ENCODE data around the gene ALDH3A1. TPM values are rescaled to one million over a fixed set of nuclear protein-coding genes. Genes with fewer than 3 reads are reported as not detected.

ALDH3A1 gene
- total RNA-seq, 1 donor from 2014 or later = 0.84 TPM

DNA sequence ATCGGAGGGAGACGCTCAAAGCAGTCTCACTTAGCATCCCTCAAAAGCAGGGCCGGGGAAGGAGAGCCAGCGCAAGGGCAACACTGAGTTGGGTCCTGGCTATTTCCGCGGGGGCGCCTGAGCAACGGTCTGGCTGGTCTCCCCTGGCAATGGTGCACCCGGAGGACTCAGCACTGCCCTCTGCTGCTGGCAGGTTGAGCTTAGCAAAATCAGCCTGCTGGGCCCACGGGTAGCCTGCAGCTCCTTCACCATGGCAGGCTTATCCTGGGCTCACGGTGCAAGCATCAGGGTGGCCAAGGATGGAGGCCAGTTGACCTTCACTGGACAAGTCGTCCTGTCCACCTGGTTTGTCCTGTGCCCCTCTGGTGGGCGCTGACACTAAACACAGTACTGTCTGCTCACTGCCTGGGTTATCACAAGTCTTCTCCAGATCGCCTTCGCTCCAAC, 14.4 kb upstream of the ALDH3A1 start:
- peak; percentile 28 for DNase-seq (ENCODE audit: low read depth)
- no peak overlapping the region for H3K4me3 ChIP-seq (ENCODE audit: low read depth, low read length)
- H3K27me3 ChIP-seq (ENCODE audit: control insufficient read depth, insufficient read depth, low read length) = peaks cover 15% of the 10 kb centered on the region
- TF ChIP-seq, protein P1, sequence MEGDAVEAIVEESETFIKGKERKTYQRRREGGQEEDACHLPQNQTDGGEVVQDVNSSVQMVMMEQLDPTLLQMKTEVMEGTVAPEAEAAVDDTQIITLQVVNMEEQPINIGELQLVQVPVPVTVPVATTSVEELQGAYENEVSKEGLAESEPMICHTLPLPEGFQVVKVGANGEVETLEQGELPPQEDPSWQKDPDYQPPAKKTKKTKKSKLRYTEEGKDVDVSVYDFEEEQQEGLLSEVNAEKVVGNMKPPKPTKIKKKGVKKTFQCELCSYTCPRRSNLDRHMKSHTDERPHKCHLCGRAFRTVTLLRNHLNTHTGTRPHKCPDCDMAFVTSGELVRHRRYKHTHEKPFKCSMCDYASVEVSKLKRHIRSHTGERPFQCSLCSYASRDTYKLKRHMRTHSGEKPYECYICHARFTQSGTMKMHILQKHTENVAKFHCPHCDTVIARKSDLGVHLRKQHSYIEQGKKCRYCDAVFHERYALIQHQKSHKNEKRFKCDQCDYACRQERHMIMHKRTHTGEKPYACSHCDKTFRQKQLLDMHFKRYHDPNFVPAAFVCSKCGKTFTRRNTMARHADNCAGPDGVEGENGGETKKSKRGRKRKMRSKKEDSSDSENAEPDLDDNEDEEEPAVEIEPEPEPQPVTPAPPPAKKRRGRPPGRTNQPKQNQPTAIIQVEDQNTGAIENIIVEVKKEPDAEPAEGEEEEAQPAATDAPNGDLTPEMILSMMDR (IDR thresholded peaks at IDR 0.05; ENCODE audit: insufficient read depth, low read length, poor library complexity, severe bottlenecking) = peak; percentile 89
- no peaks in the 10 kb centered on the region for H3K36me3 ChIP-seq (ENCODE audit: control insufficient read depth, insufficient read depth, low read length)

DNA sequence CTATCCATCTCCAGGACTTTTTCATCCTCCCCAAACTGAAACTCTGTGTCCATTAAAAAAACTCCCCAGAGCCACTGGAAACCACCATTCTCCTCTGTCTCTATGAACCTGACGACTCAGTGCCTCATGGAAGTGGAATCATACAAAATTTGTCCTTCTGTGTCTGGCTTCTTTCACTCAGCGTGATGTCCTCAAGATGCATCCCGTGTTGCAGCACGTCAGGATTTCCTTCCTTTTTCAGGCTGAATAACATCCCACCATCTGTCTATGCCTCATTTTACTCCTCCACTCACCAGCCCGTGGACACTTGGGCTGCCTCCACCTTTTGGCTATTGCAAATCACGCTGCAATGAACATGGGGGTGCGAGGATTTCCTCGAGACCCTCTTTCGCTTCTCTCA, 12.6 kb upstream of the ALDH3A1 start:
- TF ChIP-seq, protein P1 (IDR thresholded peaks at IDR 0.05; ENCODE audit: insufficient read depth, low read length, poor library complexity, severe bottlenecking) = no peak
- DNase-seq (ENCODE audit: low read depth) = no peak
- Histone ChIP-seq H3K36me3 (ENCODE audit: control insufficient read depth, insufficient read depth, low read length) (no peaks in the 10 kb centered on the region), H3K27me3 (ENCODE audit: control insufficient read depth, insufficient read depth, low read length) (peaks cover 15% of the 10 kb centered on the region), H3K4me3 (ENCODE audit: low read depth, low read length) (no peak overlapping the region)

DNA sequence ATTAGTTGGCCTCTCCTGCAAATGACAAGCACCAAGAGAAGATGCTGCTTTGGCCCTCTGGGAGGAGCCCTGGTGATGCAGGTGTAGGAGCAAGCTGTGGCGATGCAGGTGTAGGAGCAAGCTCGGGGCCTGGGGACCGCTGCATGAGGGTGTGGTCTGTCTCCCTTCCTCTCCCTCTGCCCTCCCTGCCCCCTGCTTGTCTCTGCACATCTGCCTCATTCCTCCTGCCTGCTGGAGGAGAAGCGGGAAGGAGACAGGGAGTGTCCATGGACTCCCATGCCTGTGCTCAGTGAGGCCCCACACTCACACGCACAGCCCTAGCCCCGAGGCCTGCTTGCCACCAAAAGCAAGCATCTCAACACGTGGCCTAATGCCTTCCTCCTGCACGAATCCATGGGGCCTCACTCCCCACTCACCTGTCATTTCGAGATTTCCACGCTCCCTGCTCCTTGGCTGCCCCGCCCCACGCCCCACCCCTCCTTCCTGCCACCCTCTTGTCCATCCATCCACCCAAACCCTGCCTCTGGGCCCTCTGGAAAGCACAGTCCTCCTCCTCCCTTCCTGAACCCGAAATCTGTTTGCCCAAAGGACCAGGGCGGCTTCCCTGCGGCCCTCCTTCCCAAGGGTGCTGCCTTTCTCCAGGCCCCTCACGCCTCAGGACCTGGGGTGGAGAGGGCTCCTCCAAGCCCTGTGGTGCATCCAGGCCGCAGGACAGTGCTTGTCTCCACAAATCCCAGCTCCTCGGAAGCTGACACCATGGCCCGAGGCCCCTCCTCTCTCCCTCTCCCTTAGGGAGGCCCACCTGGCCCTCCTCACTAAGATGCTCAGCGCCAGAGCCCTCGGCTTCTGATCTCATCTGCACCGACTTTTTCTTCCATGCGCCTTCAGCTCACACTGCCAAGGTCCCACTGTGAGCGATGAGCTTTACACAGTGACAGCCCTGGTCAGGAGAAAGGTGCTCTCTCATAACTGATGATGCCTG, 11.8 kb upstream of the ALDH3A1 start:
- TF ChIP-seq, protein P1 (IDR thresholded peaks at IDR 0.05; ENCODE audit: insufficient read depth, low read length, poor library complexity, severe bottlenecking) = no peak
- Histone ChIP-seq H3K4me3 (ENCODE audit: low read depth, low read length) (no peak overlapping the region), H3K36me3 (ENCODE audit: control insufficient read depth, insufficient read depth, low read length) (no peaks in the 10 kb centered on the region), H3K27me3 (ENCODE audit: control insufficient read depth, insufficient read depth, low read length) (peaks cover 15% of the 10 kb centered on the region)
- DNase-seq (ENCODE audit: low read depth) = no peak

DNA sequence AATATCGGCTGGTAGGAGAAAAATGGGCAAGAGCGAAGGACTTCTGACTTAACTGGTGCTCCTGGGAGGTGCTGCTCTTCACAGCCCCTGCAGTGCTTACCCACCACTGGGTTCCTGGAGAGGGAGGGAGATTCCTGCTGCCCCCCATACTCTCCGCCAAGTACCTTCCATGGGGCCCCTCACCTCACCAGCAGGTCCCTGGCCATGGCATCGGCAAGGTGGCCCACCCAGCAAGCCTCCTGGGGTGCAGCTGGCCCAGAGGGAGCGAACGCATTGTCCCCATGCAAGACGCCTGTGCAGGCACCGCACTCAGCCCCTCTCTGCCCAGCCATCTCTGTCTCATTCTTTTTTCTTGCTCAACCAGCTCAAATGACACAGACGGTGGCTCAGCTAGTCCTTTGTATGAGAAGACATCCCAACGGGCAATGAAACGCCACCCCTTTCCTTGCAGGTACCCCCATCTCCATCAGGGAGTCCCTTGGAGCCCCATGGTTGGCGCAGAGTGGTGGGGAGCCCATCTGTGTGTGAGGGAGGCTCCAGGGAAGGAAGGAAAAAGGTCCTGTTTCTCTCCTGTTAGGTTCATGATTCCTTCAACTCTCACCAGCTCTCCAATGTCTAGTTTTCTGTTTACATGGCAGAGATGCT, 9.6 kb upstream of the ALDH3A1 start:
- TF ChIP-seq, protein P1 (IDR thresholded peaks at IDR 0.05; ENCODE audit: insufficient read depth, low read length, poor library complexity, severe bottlenecking) = no peak
- no peaks in the 10 kb centered on the region for H3K36me3 ChIP-seq (ENCODE audit: control insufficient read depth, insufficient read depth, low read length)
- H3K27me3 ChIP-seq (ENCODE audit: control insufficient read depth, insufficient read depth, low read length) = peaks cover 10% of the 10 kb centered on the region

DNA sequence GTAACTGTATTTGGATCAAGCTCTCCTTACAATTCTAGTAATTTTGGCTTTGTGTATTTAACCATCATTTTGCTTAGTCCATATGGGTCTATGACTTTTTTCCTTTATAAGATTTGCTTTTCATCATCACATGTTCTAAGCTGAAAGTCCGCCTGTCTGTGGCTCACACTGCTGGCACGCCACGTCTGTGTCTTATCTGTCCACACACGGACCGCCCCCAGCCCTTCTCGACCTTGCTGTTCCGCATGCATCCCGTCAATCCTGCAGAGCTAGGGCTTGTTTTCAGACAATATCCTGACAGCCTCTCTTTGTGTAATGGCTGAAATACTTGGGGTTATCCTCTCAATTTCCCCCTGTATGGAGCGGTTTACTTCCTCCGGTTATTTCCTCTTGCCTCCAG, 8.4 kb upstream of the ALDH3A1 start:
- Histone ChIP-seq H3K36me3 (ENCODE audit: control insufficient read depth, insufficient read depth, low read length) (no peaks in the 10 kb centered on the region), H3K27me3 (ENCODE audit: control insufficient read depth, insufficient read depth, low read length) (peaks cover 4% of the 10 kb centered on the region), H3K4me3 (ENCODE audit: low read depth, low read length) (no peak overlapping the region)
- TF ChIP-seq, protein P1 (IDR thresholded peaks at IDR 0.05; ENCODE audit: insufficient read depth, low read length, poor library complexity, severe bottlenecking) = no peak
- DNase-seq (ENCODE audit: low read depth) = no peak

More for the DNA sequence above, 9.6 kb upstream of the ALDH3A1 start:
- DNase-seq (ENCODE audit: low read depth) = no peak
- H3K4me3 ChIP-seq (ENCODE audit: low read depth, low read length) = no peak overlapping the region
